Measurements from ENCODE around the gene SEC11A. TPM values are rescaled to one million over a fixed set of nuclear protein-coding genes. Genes with fewer than 3 reads are reported as not detected.
A peak's percentile ranks its signal among the peaks of the same experiment; 100 is the strongest.

The SEC11A gene
- total and polyA plus RNA-seq, 7 experiments from 2014 or later: 54.3 to 136 (median 83.6) TPM

- peaks cover 0 to 4% (median 0%) of the 10 kb centered on the region in 3 experiments for H3K36me3 ChIP-seq (ENCODE audit: control insufficient read depth in 2 of 3, insufficient read depth in 3 of 3, low read length in 3 of 3)
- H3K4me1 Mint-ChIP-seq: peaks cover 13 to 47% (median 39%) of the 10 kb centered on the region in 7 donors
- no peaks in the 10 kb centered on the region for H3K27me3 Mint-ChIP-seq
- H3K27me3 ChIP-seq (ENCODE audit: control insufficient read depth in 2 of 2, insufficient read depth in 2 of 2, low read length in 2 of 2): no peaks in the 10 kb centered on the region
- DNase-seq (peak; percentile 76 to 88 (median 87)), ATAC-seq (peak; percentile 82)
- peak within 1 kb of the TSS; percentile 78 to 86 (median 83) for H3K4me3 Mint-ChIP-seq
- peaks cover 13 to 27% of the 10 kb centered on the region in 2 donors for H3K4me1 ChIP-seq (ENCODE audit: control insufficient read depth in 2 of 2, insufficient read depth in 2 of 2, low read length in 2 of 2)
- CTCF ChIA-PET: interaction anchor here (0.5 to 1.7 kb wide), 12 partner anchors 46 to 833 kb away, joined by 3 to 8 read pairs (median 3); partner anchors contain the start of gene SEC11A
- intact Hi-C loops (cut with micrococcal nuclease): loop anchor here (1.0 kb wide), 8 partner anchors 27 to 270 kb away; partner anchors contain the start of genes SEC11A (in 2 of the 2) and ZNF592 (in 1 of the 2)
- peaks cover 0 to 3% (median 0%) of the 10 kb centered on the region in 5 donors for H3K36me3 Mint-ChIP-seq
- H3K27ac Mint-ChIP-seq: peak within 1 kb of the TSS; percentile 74 to 93 (median 84)
- H3K27ac ChIP-seq (ENCODE audit: low read depth, low read length): peak within 1 kb of the TSS; percentile 76
- peak within 1 kb of the TSS; percentile 73 for H3K4me3 ChIP-seq (ENCODE audit: low read length)
- no peaks in the 10 kb centered on the region for H3K9me3 Mint-ChIP-seq
- POLR2A ChIA-PET: interaction anchor here (0.6 to 7.5 kb wide), 17 partner anchors 8 to 352 kb away, joined by 3 to 70 read pairs (median 5); partner anchors contain the start of gene SEC11A
- H3K9me3 ChIP-seq (ENCODE audit: control insufficient read depth in 2 of 3, low read length in 3 of 3): no peaks in the 10 kb centered on the region
Measured at GRCh38 chr15:84658080-84658787, 57.7 kb downstream of the SEC11A start, which contains the start of gene NMB. Gene NMB, minus strand, starts transcription at chr15:84658199. Its CDS starts 47 bp downstream, at chr15:84658152.

DNA sequence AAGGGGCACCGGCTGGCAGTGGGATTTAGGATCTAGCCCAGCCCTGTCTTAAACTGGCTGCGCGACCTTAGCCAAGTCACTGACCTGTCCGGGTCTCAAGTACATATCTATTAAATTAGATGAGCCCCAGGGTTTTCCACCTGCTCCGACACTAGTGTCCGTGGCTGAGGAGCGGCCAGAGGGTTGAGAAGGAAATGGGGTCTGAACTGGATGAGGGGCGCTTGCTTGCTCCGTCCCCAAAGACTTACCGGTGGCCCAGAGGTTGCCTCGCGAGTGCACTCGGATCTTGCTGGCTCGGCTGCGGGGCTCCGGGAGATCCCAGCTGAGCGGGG is 58.2 kb downstream of the SEC11A start:
- ChIA-PET CTCF (interaction anchor here (1.1 to 2.2 kb wide), 3 partner anchors 59 to 128 kb away, joined by 7 to 8 read pairs (median 8); partner anchors contain the start of gene SEC11A), POLR2A (interaction anchor here (0.5 to 7.5 kb wide), 8 partner anchors 12 to 92 kb away, joined by 3 to 70 read pairs (median 8); partner anchors contain the start of genes SEC11A and ZNF592)
- Mint-ChIP-seq H3K36me3 (peaks cover 0 to 3% (median 0%) of the 10 kb centered on the region in 5 donors), H3K27ac (peak overlapping the region in 7 of 9 donors; percentile 18 to 76 (median 63)), H3K27me3 (no peaks in the 10 kb centered on the region), H3K9me3 (no peaks in the 10 kb centered on the region), H3K4me3 (peak overlapping the region; percentile 62 to 84 (median 76)), H3K4me1 (peaks cover 13 to 48% (median 41%) of the 10 kb centered on the region in 7 donors)
- no peak for ATAC-seq
- H3K4me3 ChIP-seq (ENCODE audit: low read length): peak overlapping the region; percentile 73
- no peaks in the 10 kb centered on the region for H3K27me3 ChIP-seq (ENCODE audit: control insufficient read depth in 2 of 2, insufficient read depth in 2 of 2, low read length in 2 of 2)
- H3K36me3 ChIP-seq (ENCODE audit: control insufficient read depth in 2 of 3, insufficient read depth in 3 of 3, low read length in 3 of 3): peaks cover 0 to 4% (median 0%) of the 10 kb centered on the region in 3 experiments
- peak overlapping the region; percentile 76 for H3K27ac ChIP-seq (ENCODE audit: low read depth, low read length)
- DNase-seq: peak in 1 of 9 donors; percentile 12
- no peaks in the 10 kb centered on the region for H3K9me3 ChIP-seq (ENCODE audit: control insufficient read depth in 2 of 3, low read length in 3 of 3)
- peaks cover 19 to 32% of the 10 kb centered on the region in 2 donors for H3K4me1 ChIP-seq (ENCODE audit: control insufficient read depth in 2 of 2, insufficient read depth in 2 of 2, low read length in 2 of 2)
- intact Hi-C loops (cut with micrococcal nuclease): loop anchor here (1.0 kb wide), 8 partner anchors 26 to 271 kb away; partner anchors contain the start of genes SEC11A (in 2 of the 2) and ZNF592 (in 1 of the 2)

DNA sequence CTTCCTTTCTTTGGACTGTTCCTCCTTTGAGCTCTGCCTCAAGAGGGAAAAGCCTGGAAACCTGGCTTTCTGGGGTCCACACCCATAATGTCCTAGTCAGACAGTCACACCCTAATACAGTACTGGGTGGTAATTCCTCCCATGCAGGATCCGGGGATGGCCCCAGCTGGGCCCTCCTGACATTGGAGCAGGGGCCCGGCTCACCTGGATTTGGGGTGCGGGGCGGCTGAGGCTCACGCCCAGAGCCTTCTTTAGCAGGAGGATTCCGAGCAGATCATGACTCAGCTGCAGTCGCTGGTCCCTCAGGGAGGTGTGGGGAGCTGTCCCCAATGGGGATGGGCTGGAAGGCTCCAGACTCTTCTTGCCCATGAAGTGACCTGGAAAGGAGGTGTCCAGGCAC is 59.0 kb downstream of the SEC11A start:
- peaks cover 16 to 55% (median 47%) of the 10 kb centered on the region in 7 donors for H3K4me1 Mint-ChIP-seq
- peaks cover 4 to 7% (median 5%) of the 10 kb centered on the region in 5 donors for H3K36me3 Mint-ChIP-seq
- H3K27ac Mint-ChIP-seq: peak overlapping the region in 7 of 9 donors; percentile 46 to 79 (median 68)
- H3K4me3 ChIP-seq (ENCODE audit: low read length): no peak overlapping the region
- no peaks in the 10 kb centered on the region for H3K27me3 Mint-ChIP-seq
- H3K9me3 Mint-ChIP-seq: no peaks in the 10 kb centered on the region
- peaks cover 4 to 9% (median 7%) of the 10 kb centered on the region in 3 experiments for H3K36me3 ChIP-seq (ENCODE audit: control insufficient read depth in 2 of 3, insufficient read depth in 3 of 3, low read length in 3 of 3)
- DNase-seq (no peak), ATAC-seq (no peak)
- no peaks in the 10 kb centered on the region for H3K27me3 ChIP-seq (ENCODE audit: control insufficient read depth in 2 of 2, insufficient read depth in 2 of 2, low read length in 2 of 2)
- peak overlapping the region; percentile 41 to 84 (median 76) for H3K4me3 Mint-ChIP-seq
- intact Hi-C loops (cut with micrococcal nuclease): no loop called here
- CTCF ChIA-PET: interaction anchor here (1.1 to 2.2 kb wide), 4 partner anchors 9 to 93 kb away, joined by 3 to 8 read pairs (median 4); partner anchors contain the start of gene SEC11A
- POLR2A ChIA-PET: interaction anchor here (0.5 to 7.5 kb wide), 7 partner anchors 13 to 93 kb away, joined by 3 to 70 read pairs (median 7); partner anchors contain the start of genes SEC11A and ZNF592
- no peaks in the 10 kb centered on the region for H3K9me3 ChIP-seq (ENCODE audit: control insufficient read depth in 2 of 3, low read length in 3 of 3)
- peaks cover 26 to 40% of the 10 kb centered on the region in 2 donors for H3K4me1 ChIP-seq (ENCODE audit: control insufficient read depth in 2 of 2, insufficient read depth in 2 of 2, low read length in 2 of 2)
- H3K27ac ChIP-seq (ENCODE audit: low read depth, low read length): peak overlapping the region; percentile 7

- Mint-ChIP-seq H3K9me3 (no peaks in the 10 kb centered on the region), H3K4me1 (peaks cover 18 to 59% (median 50%) of the 10 kb centered on the region in 7 donors), H3K27me3 (no peaks in the 10 kb centered on the region), H3K36me3 (peaks cover 4 to 13% (median 10%) of the 10 kb centered on the region in 5 donors), H3K27ac (peak overlapping the region; percentile 60 to 99 (median 93)), H3K4me3 (peak overlapping the region; percentile 75 to 99 (median 96))
- Histone ChIP-seq H3K4me1 (ENCODE audit: control insufficient read depth in 2 of 2, insufficient read depth in 2 of 2, low read length in 2 of 2) (peaks cover 26 to 41% of the 10 kb centered on the region in 2 donors), H3K27ac (ENCODE audit: low read depth, low read length) (peak overlapping the region; percentile 90), H3K27me3 (ENCODE audit: control insufficient read depth in 2 of 2, insufficient read depth in 2 of 2, low read length in 2 of 2) (no peaks in the 10 kb centered on the region), H3K36me3 (ENCODE audit: control insufficient read depth in 2 of 3, insufficient read depth in 3 of 3, low read length in 3 of 3) (peaks cover 7 to 23% (median 9%) of the 10 kb centered on the region in 3 experiments), H3K9me3 (ENCODE audit: control insufficient read depth in 2 of 3, low read length in 3 of 3) (no peaks in the 10 kb centered on the region), H3K4me3 (ENCODE audit: low read length) (peak overlapping the region; percentile 91)
- intact Hi-C loops (cut with micrococcal nuclease): loop anchor here (1.0 kb wide), 13 partner anchors 24 to 326 kb away; partner anchors contain the start of genes SEC11A (in 2 of the 2), PDE8A (in 1 of the 2) and ZNF592 (in 1 of the 2)
- POLR2A ChIA-PET: interaction anchor here (1.0 to 7.5 kb wide), 19 partner anchors 17 to 108 kb away, joined by 3 to 70 read pairs (median 9); partner anchors contain the start of genes SEC11A, ZNF592 and ZSCAN2
- ATAC-seq (peak; percentile 67), DNase-seq (peak; percentile 54 to 80 (median 75))
- CTCF ChIA-PET: interaction anchor here (0.6 to 1.9 kb wide), 12 partner anchors 19 to 271 kb away, joined by 3 to 10 read pairs (median 6); no protein-coding TSS in a partner anchor
Measured at GRCh38 chr15:84654689-84655453, 61.1 kb downstream of the SEC11A start.

DNA sequence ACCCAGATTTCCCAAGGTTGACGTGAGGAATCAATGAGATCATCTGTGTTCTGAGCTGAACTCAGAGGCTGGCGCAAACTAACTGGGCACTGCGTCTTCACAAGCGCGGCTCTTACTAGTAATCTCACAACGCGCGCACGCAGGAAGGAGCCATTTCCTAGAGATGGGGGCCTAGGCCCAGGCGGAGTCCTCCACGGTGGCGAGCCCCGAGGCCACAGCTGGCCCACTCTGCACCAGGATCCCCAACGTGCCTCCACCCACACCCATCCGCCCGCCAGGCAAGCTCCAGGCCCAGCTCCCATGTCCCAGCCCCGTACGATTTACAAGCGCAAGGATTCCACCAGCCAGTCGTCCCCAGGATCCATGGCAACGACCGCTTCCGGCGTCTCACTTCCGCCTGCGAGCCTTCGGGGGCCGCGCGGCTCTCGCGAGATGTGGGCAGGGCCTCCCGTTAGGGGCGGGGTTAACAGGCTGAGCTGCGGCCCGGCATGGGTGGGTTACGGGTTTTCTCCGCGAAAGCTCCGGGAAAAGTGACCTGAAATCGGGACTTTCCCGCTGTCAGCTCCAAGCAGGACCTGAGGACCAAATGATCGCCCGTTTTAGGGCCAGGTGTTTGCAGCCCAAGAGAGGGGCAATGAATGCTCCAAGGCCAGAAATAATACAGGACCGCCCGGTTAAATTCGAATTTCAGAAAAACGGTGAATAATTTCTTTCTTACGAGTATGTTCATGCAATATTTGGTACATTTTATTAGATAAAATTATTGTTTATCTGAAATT is 61.8 kb downstream of the SEC11A start, which contains the start of gene WDR73:
Gene WDR73 (minus strand): TSS at position 374 of the 779 bp plus-strand sequence. CDS start 9 bp downstream, at position 365.
- intact Hi-C loops (cut with micrococcal nuclease): loop anchor here (1.0 kb wide), 13 partner anchors 23 to 327 kb away; partner anchors contain the start of genes SEC11A (in 2 of the 2), PDE8A (in 1 of the 2) and ZNF592 (in 1 of the 2)
- peaks cover 16 to 53% (median 46%) of the 10 kb centered on the region in 7 donors for H3K4me1 Mint-ChIP-seq

More for the DNA sequence above, 61.8 kb downstream of the SEC11A start, which contains the start of gene WDR73:
- H3K36me3 Mint-ChIP-seq: peaks cover 5 to 14% (median 11%) of the 10 kb centered on the region in 5 donors
- ChIA-PET POLR2A (interaction anchor here (0.6 to 7.5 kb wide), 20 partner anchors 12 to 109 kb away, joined by 3 to 70 read pairs (median 7); partner anchors contain the start of genes SEC11A, ZNF592 and ZSCAN2), CTCF (interaction anchor here (0.7 to 1.9 kb wide), 15 partner anchors 15 to 227 kb away, joined by 3 to 10 read pairs (median 4); no protein-coding TSS in a partner anchor)
- ATAC-seq (peak; percentile 86), DNase-seq (peak; percentile 93 to 99 (median 97))
- Histone ChIP-seq H3K27me3 (ENCODE audit: control insufficient read depth in 2 of 2, insufficient read depth in 2 of 2, low read length in 2 of 2) (no peaks in the 10 kb centered on the region), H3K9me3 (ENCODE audit: control insufficient read depth in 2 of 3, low read length in 3 of 3) (no peaks in the 10 kb centered on the region), H3K4me3 (ENCODE audit: low read length) (peak within 1 kb of the TSS; percentile 91), H3K4me1 (ENCODE audit: control insufficient read depth in 2 of 2, insufficient read depth in 2 of 2, low read length in 2 of 2) (peaks cover 26 to 36% of the 10 kb centered on the region in 2 donors), H3K27ac (ENCODE audit: low read depth, low read length) (peak within 1 kb of the TSS; percentile 90), H3K36me3 (ENCODE audit: control insufficient read depth in 2 of 3, insufficient read depth in 3 of 3, low read length in 3 of 3) (peaks cover 7 to 31% (median 9%) of the 10 kb centered on the region in 3 experiments)
- peak within 1 kb of the TSS; percentile 83 to 100 (median 98) for H3K4me3 Mint-ChIP-seq
- H3K9me3 Mint-ChIP-seq: no peaks in the 10 kb centered on the region
- peak within 1 kb of the TSS; percentile 91 to 99 (median 93) for H3K27ac Mint-ChIP-seq
- H3K27me3 Mint-ChIP-seq: no peaks in the 10 kb centered on the region

All from naive thymus-derived CD4-positive, alpha-beta T cell (primary cell).